Stimulated activated naive CD8-positive, alpha-beta T cell treated with anti-CD3 and anti-CD28 coated beads, Interleukin-15, amount 100 ng/mL, for 72 hours (primary cell): ENCODE data around the gene SV2C.
"Not testable (repeated sequence)": the region's sequence is repeated elsewhere in the genome, so short reads cannot be mapped to it uniquely, and the experiment has no call there.

Source experiments
- ATAC-seq: fragments of 150-1000 bp; cut with Tn5 transposase; 2 replicates; pipeline ENCODE4 v1.10.0; 2021; ENCODE audit warnings: mild to moderate bottlenecking, moderate library complexity
- DNase-seq, 2 donors: peaks; one replicate each; pipeline ENCODE4 v3.0.0; 2021 to 2022
- H3K27ac Mint-ChIP-seq, 2 donors: one replicate each; pipeline ENCODE4 v1.8.0; 2022; ENCODE audit warnings: mild to moderate bottlenecking in 2 of 2, mixed read lengths in 2 of 2, moderate library complexity in 2 of 2
- H3K27me3 Mint-ChIP-seq: one replicate; pipeline ENCODE4 v1.8.0; 2022; ENCODE audit warnings: mixed read lengths
- H3K4me1 Mint-ChIP-seq: one replicate; pipeline ENCODE4 v1.8.0; 2022; ENCODE audit warnings: mild to moderate bottlenecking, mixed read lengths
- H3K4me3 Mint-ChIP-seq, 2 donors: one replicate each; pipeline ENCODE4 v1.8.0; 2022; ENCODE audit warnings: mild to moderate bottlenecking in 2 of 2, mixed read lengths in 2 of 2, moderate library complexity in 1 of 2
- H3K9me3 Mint-ChIP-seq, 2 donors: one replicate each; pipeline ENCODE4 v1.8.0; 2022; ENCODE audit warnings: mixed read lengths in 2 of 2

SV2C gene, protein sequence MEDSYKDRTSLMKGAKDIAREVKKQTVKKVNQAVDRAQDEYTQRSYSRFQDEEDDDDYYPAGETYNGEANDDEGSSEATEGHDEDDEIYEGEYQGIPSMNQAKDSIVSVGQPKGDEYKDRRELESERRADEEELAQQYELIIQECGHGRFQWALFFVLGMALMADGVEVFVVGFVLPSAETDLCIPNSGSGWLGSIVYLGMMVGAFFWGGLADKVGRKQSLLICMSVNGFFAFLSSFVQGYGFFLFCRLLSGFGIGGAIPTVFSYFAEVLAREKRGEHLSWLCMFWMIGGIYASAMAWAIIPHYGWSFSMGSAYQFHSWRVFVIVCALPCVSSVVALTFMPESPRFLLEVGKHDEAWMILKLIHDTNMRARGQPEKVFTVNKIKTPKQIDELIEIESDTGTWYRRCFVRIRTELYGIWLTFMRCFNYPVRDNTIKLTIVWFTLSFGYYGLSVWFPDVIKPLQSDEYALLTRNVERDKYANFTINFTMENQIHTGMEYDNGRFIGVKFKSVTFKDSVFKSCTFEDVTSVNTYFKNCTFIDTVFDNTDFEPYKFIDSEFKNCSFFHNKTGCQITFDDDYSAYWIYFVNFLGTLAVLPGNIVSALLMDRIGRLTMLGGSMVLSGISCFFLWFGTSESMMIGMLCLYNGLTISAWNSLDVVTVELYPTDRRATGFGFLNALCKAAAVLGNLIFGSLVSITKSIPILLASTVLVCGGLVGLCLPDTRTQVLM

DNA sequence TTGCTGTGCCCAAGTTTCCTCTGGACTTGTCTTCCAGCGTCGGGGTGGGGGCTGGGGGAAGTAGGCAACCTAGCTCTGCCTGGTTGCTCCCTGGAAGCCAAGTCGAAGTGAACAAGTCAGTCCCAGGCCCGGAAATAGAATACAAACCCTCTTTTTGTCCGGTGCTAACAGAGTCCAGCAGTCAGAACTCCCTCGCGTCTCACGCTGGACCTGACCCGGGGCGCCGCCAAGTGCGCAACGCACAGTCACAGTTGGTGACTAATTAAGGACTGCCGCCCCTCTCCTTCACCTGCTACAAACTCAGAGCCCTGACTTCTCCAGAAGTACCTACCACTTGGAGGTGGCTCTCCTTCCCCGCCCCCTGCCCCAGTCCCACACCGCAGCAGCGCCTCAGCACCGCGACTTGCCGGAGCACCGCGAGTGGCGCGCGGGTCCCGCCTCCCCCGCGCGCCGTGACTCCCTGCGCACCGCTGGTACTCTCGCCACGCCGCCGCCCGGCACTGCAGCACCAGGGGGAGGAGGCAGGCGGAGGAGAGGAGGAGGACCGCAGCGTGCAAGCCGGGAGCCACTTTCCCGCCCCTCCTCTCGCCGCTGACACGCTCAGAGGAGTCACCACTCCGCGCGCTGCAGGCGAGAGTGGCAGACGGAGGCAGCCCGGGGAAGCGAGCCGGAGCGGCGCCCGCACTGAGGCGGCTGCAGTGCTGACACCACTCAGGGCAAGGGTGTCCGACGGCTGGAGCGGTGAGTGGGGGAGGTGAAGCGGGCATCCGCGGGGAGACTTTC, at the start of gene SV2C:
Gene SV2C (plus strand): TSS at position 612 of the 783 bp plus-strand sequence. CDS start 48,368 bp downstream, outside the sequence.
- no peak within 1 kb of the TSS for H3K27ac Mint-ChIP-seq
- peaks cover 97% of the 10 kb centered on the region for H3K27me3 Mint-ChIP-seq
- peak; percentile 67 for ATAC-seq
- DNase-seq = peak; percentile 35 to 47
- peaks cover 34% of the 10 kb centered on the region for H3K4me1 Mint-ChIP-seq
- H3K9me3 Mint-ChIP-seq = no peaks in the 10 kb centered on the region
- H3K4me3 Mint-ChIP-seq = peak within 1 kb of the TSS; percentile 79 to 86

DNA sequence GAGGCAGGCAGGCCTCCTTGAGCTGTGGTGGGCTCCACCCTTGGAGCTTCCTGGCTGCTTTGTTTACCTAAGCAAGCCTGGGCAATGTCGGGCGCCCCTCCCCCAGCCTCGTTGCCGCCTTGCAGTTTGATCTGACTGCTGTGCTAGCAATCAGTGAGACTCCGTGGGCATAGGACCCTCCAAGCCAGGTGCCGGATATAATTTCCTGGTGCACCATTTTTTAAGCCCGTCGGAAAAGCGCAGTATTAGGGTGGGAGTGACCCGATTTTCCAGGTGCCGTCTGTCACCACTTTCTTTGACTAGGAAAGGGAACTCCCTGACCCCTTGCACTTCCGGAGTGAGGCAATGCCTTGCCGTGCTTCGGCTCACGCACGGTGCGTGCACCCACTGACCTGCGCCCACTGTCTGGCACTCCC, 45.4 kb upstream of the SV2C start:
- H3K4me1 Mint-ChIP-seq, H3K27ac Mint-ChIP-seq, ATAC-seq, H3K9me3 Mint-ChIP-seq, DNase-seq: not testable (repeated sequence)
- Mint-ChIP-seq H3K4me3 (peak overlapping the region in 1 of 2 donors; percentile 72), H3K27me3 (peaks cover 36% of the 10 kb centered on the region)

DNA sequence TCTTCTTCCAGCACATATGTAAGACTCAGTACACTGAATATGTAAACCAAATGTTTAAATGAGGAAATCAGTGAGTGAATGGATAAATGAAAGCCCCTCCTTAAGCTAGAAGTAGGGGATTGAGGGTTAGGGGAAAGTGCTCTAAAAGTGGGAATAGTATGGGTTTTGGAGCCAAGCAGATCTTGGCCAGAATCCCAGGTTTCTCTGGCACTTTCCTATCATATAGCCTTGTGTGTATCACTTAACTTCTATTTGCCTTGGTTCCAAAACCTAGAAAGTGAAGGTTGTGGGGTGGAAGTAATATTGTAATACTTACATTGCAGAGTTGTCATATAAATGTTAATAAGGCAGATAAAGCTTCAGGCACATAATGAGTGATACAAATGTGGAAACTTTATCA, 45.0 kb upstream of the SV2C start:
- H3K9me3 Mint-ChIP-seq = peaks cover 0 to 6% of the 10 kb centered on the region in 2 donors
- DNase-seq (no peak), ATAC-seq (no peak)
- H3K4me1 Mint-ChIP-seq = peaks cover 6% of the 10 kb centered on the region
- H3K4me3 Mint-ChIP-seq = peak overlapping the region in 1 of 2 donors; percentile 72
- H3K27me3 Mint-ChIP-seq = peaks cover 36% of the 10 kb centered on the region
- no peak overlapping the region for H3K27ac Mint-ChIP-seq

DNA sequence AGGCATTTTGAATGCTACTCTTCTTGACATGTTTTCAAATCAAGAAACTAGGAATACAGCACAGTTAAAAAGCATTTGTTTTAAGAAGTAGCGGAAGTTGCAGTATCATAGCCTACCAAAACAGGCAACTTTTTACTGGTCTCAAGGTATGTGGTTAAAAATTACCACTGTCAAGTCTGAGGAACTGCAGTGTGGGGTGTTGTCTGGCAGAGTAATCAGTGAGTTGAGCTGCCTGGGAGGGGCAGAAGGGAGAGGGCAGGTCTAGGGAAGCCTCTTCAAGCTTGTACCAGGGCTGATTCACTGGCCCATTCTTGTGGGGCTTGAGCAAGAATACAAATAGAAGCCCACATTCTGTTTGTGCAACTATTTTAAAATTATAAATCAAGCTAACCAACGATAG, 42.4 kb upstream of the SV2C start:
- Mint-ChIP-seq H3K4me3 (no peak overlapping the region), H3K27me3 (peaks cover 41% of the 10 kb centered on the region), H3K9me3 (peaks cover 0 to 6% of the 10 kb centered on the region in 2 donors), H3K27ac (no peak overlapping the region), H3K4me1 (peaks cover 6% of the 10 kb centered on the region)
- DNase-seq (no peak), ATAC-seq (no peak)

DNA sequence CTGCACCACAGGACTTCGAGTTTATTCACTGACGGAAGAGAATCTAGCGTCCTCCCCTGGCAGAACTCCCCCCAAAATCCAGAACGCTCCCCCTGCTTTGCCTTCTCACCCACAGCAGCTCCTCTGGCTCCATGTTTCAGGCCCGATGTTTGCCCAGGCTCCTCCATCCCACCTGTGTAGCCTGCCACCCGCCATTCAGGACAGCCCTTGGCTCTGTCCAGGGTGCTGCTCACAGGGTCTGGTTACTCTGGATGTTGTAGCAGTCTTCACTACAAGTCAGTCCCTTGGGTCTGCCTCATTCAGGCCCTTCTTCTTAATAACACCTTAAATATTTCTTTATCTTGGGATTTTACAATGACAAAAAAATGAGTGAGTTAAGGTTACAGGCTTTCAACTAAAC, 41.3 kb upstream of the SV2C start:
- peaks cover 50% of the 10 kb centered on the region for H3K27me3 Mint-ChIP-seq
- DNase-seq (no peak), ATAC-seq (no peak)
- H3K4me1 Mint-ChIP-seq = peaks cover 6% of the 10 kb centered on the region
- no peak overlapping the region for H3K4me3 Mint-ChIP-seq
- peaks cover 0 to 6% of the 10 kb centered on the region in 2 donors for H3K9me3 Mint-ChIP-seq
- no peak overlapping the region for H3K27ac Mint-ChIP-seq

DNA sequence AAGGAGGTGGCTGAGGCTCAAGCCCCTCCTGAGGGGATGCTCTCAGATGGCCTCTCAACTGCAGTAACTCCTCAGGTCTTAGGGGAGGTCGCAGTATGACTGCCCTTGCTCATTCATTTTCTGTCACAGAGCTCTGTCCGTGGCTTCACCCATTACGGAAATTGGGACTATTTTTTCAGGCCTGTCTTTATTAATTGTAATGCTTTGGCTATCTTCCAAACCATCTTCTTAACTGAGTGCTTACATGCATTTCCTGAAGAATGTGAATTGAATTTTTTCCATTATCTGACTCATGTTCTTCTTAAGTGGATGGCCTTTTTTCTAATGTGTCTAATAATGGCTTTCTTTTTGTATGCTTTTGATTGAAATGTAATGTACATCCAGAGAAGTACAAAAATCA, 36.4 kb upstream of the SV2C start:
- DNase-seq (no peak), ATAC-seq (no peak)
- Mint-ChIP-seq H3K27ac (no peak overlapping the region), H3K27me3 (peaks cover 41% of the 10 kb centered on the region), H3K4me3 (no peak overlapping the region), H3K4me1 (no peaks in the 10 kb centered on the region), H3K9me3 (no peaks in the 10 kb centered on the region)

DNA sequence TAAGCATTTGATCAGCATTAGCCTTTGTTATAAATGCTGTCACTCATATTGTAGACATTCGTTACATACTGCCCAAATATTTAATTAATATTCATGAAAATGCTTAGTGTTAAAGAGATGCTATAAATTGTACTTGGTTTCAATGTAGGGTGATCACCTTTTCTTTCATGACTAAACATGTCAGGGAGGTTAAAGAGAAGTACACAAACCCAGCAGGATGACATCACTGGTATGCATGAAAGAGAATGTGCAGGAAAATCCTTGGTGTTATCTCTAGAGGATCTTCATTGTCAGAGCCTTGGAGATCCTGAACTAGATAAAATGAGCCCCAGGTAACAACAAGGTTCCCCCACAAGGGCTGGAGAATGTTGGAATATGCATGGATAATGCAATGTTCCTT, 33.0 kb upstream of the SV2C start:
- DNase-seq (no peak), ATAC-seq (no peak)
- Mint-ChIP-seq H3K4me3 (no peak overlapping the region), H3K27me3 (peaks cover 32% of the 10 kb centered on the region), H3K9me3 (no peaks in the 10 kb centered on the region), H3K27ac (no peak overlapping the region), H3K4me1 (no peaks in the 10 kb centered on the region)

DNA sequence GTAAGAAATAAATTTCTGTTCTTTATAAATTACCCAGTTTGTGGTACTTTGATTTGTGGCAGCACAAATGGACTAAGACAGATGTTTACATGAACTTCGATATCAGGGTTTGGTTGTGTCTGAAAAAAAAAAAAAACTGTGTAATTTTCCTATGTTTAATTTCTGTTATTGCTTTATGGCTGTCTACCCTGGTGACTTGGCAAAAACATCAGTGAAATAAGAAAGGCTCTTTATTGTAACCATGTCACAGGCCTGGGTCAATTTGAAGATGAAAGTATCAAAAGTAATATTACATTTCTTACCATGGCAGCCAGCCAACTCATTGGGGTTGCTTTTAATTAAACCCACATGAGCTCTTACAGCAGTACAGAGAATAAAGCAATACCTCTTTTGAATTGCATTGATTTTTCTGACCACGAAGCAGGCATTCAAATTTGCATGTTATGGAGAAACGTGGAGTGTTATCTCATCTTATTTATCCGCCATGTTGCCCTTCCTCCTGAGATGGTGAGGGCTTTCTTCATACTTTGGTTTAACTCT, 20.6 kb upstream of the SV2C start:
- Mint-ChIP-seq H3K27me3 (peaks cover 8% of the 10 kb centered on the region), H3K4me3 (no peak overlapping the region), H3K27ac (no peak overlapping the region), H3K9me3 (no peaks in the 10 kb centered on the region), H3K4me1 (no peaks in the 10 kb centered on the region)
- DNase-seq (no peak), ATAC-seq (no peak)

DNA sequence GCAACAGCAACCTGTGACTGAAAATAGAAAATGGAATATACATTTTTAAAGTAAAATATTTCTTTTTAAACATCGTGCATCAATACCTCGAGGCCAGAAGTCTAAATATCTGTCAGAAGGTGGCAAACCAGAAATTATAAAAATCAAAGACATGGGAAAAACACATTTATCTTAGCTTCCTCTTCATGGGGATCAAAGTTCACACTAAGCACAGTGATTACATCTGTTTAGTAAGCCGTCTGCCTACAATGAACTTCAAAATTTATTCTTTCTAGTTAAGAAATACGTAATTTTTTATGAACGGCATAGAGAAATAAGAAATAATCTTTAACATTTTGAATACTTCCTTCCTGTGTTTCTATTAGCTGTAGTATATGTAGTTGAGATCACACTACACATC, 17.9 kb upstream of the SV2C start:
- H3K4me1 Mint-ChIP-seq = no peaks in the 10 kb centered on the region
- H3K27me3 Mint-ChIP-seq = peaks cover 11% of the 10 kb centered on the region
- DNase-seq (no peak), ATAC-seq (no peak)
- H3K4me3 Mint-ChIP-seq = no peak overlapping the region
- H3K9me3 Mint-ChIP-seq = no peaks in the 10 kb centered on the region
- H3K27ac Mint-ChIP-seq = no peak overlapping the region

DNA sequence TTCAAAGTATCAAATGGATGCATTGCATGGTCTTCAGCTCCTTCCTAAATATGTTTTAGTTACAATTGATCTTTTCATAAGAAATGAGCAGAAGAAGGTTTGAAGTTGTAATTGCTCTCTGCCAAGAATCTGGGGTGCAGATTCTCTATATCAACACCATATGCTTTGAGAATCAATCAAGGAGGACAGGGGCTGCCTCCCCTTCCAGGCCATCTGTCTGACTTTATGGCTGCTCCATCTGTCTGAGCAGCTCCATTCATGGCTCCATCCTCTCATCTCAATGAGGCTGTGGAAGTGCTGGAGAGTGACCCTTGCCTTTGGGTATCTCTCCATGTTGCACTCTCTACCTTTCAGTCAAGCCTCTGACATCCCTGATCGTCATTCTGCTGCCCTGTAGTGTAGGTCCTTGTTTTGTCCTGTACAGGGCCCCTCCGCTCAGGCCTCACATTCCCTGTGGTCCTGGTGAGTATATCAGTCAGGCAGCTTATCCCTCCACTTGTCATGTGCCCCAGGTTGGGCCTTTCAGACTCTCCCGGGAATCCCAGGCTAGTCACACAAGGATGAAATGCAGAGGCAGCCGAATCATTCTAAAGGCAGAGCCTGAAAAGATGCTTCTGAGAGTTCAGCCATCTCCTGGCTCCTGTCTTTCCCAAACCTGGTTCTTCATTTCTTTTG, 14.0 kb upstream of the SV2C start:
- Mint-ChIP-seq H3K4me1 (no peaks in the 10 kb centered on the region), H3K27ac (no peak overlapping the region), H3K27me3 (peaks cover 37% of the 10 kb centered on the region), H3K9me3 (no peaks in the 10 kb centered on the region), H3K4me3 (no peak overlapping the region)
- DNase-seq = no peak
- ATAC-seq = no peak

DNA sequence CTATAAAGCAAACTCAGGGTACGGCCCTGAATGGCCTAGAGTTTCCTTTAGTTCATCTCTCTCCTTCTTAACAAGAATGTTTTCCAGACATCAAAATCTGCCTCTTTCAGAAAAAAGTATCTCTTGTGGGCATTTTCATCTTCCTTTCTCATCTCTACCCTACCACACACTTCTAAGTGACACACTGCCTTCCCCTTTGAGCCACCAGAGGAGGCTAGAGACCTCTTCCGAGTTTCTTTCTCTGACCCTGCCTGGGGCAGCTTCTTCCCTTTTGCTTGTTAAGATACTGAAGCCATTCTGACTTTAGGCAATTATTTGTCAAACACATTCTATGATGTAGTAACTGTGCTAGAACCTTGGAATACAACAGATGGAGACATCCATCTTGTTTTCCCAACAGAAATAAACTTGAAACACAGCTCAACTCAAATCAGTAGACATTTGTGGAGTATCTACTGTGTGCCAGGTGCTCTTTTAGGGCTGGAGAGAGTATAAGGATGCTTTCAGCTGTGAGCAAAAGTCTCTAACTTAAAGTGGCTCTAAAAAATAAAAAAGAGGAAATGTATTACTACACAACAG, 8.6 kb upstream of the SV2C start:
- peak; percentile 83 for ATAC-seq
- no peak overlapping the region for H3K27ac Mint-ChIP-seq

DNA sequence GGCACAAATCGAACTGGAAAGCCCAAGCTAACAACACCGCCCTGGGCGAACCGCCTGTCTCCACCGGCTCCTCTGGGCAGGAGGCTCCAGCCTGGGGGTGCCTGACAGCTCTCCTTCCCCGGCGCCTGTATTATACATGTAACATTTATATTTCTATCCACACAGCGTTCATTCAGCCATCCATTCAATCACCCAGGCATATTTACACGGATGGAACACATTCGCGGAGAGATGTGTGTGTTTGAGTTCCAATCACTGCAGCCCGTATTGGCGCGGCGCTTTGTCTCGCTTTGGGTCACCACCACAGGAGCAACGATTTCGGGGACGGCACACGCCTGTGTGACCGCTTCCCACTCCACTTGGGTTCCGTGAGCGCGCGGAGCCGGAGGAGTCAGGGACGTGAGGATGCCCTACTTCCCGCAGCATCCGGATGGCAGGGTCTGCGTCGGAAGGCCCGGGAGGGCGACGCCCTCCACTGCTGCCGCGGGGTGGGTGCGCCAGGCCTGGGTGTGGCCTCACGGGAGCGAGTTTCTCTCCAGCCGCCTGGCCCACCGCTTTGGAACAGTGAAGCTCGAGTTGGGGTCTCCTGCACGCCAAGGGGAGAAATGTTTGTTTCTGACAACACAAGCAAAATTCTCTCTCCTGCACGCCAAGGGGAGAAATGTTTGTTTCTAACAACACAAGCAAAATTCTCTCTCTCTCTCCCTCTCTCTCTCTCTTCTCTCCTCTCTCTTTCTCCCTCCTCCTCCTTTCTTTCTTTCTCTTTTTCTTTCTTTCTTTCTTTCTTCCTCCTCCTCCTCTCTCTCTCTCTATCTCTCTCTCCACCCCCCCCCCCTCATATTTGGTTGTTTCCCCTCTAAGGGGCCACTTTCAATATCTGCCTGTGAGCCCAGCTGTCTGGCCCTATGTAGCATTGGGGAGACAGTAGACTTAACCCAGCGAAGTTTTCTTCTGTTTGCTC, 1.1 kb upstream of the SV2C start:
- H3K9me3 Mint-ChIP-seq = no peaks in the 10 kb centered on the region
- peaks cover 34% of the 10 kb centered on the region for H3K4me1 Mint-ChIP-seq
- peaks cover 99% of the 10 kb centered on the region for H3K27me3 Mint-ChIP-seq
- no peak overlapping the region for H3K27ac Mint-ChIP-seq
- ATAC-seq = peak; percentile 34
- peak overlapping the region; percentile 79 to 86 for H3K4me3 Mint-ChIP-seq
- no peak for DNase-seq

More for the DNA sequence above, 8.6 kb upstream of the SV2C start:
- H3K4me1 Mint-ChIP-seq = no peaks in the 10 kb centered on the region
- no peak overlapping the region for H3K4me3 Mint-ChIP-seq
- peak; percentile 20 to 36 for DNase-seq
- H3K27me3 Mint-ChIP-seq = peaks cover 81% of the 10 kb centered on the region
- H3K9me3 Mint-ChIP-seq = no peaks in the 10 kb centered on the region

DNA sequence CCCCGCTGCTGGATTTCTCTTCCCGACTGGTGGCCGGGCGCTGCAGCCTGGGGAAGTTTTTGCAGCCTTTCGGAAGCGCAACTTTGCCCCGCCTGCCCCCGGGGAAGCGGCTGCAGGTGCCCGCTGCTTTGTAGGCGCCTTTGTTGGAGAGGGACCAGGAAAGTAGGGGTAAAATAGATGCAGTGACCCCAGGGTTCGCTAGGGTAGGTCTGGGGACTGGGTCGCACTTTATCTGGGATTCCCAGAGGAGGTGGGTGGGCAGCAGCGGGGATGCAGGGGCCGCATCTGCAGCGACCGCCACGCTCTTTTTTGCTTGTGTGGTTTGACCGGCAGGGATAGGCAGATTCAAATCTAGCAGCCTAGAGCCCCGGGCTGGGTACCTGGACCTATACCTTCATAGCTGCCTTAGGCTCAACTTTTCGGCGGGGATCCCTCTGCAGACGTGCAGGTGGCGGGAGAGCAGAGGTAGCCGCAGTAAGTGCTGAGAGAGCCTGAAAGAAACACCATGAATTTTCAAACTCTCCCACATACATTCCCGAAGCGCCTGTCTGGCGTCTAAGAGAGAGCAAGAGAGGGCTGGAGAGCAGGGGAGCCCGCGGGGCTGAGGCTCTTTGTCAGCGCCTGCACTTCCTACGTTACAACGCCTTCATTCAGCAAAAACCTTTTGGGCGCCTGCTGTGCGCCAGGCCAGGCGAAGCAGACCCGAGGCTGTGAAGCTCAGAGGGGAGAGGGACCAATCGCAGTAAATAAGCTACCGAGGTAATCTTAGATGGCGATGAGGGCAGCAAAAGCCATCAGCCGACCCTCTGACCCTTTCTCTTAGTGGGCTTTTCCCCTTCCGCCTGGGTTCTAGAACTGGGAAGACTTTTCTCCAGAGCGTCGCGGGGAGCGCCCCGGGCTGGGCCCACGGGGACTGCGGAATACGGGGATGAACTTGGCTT, 642 bp downstream of the SV2C start:
- no peaks in the 10 kb centered on the region for H3K9me3 Mint-ChIP-seq

More for the DNA sequence above, 642 bp downstream of the SV2C start:
- peak overlapping the region; percentile 79 to 86 for H3K4me3 Mint-ChIP-seq
- H3K4me1 Mint-ChIP-seq = peaks cover 34% of the 10 kb centered on the region
- H3K27me3 Mint-ChIP-seq = peaks cover 88% of the 10 kb centered on the region
- no peak overlapping the region for H3K27ac Mint-ChIP-seq
- DNase-seq (peak; percentile 30 to 45), ATAC-seq (peak; percentile 57)
